GM19035 (cell line): ENCODE results near the gene MLPH.

ENCODE experiments used
- ATAC-seq: cut with Tn5 transposase; IDR thresholded peaks from one replicate; pipeline ENCODE4 v1.9.1; 2021; ENCODE audit not compliant: unreplicated experiment

Gene MLPH

DNA sequence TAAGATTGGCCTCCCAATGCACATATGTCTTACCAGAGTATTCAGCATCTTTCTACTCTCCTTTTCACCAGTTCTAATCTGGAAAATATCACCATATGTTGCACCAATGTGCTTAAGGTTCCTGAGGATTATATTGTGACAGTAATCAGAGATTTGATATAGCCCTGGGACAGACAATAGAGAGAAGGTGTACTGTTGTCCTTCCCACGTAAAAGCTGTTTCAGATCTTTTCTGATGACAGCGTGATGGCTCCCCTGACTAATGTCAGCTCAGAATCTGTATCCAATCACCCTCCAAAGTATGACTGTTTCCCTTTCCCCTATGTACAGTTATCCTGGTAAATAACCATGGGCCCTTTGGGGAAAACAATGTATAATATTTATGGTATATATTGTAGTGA, 9.0 kb upstream of the MLPH start:
- no peak for ATAC-seq

DNA sequence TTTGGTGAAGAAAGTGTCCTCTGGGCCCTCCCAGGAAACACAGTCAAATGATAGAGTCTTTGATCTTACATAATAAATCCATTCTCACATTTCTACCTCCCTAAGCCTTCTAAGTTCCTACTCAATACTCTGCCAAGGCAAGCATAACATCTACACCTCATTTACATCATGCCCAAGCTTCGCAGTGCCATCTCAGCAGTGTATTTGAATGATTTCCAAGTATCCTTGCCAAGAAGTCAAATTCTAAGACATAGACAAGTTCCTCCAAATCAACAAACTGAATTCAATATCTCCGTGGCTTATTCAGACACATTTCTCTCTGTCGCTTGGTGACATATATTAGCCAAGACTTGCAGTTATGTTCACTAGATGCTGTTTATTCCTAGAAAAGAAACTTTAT, 8.1 kb upstream of the MLPH start:
- ATAC-seq = no peak

DNA sequence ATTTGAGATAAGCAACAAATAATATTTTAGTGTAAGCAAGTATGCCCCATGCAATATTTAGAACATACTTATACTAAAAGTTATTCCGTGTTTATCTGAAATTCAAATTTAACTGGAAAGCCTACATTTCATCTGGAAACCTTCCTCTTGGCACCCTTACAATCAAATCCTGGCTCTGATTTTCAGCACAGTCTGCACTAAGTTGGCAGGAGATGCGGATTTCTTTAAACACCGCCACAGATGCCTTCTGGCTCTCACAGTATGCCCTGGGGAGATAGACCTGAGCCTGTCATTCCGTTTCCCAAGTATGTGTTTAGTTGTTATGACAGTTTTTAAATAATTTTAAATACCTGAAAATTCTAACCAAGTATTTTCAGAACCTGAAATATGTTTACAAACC, 7.3 kb upstream of the MLPH start:
- ATAC-seq = no peak

DNA sequence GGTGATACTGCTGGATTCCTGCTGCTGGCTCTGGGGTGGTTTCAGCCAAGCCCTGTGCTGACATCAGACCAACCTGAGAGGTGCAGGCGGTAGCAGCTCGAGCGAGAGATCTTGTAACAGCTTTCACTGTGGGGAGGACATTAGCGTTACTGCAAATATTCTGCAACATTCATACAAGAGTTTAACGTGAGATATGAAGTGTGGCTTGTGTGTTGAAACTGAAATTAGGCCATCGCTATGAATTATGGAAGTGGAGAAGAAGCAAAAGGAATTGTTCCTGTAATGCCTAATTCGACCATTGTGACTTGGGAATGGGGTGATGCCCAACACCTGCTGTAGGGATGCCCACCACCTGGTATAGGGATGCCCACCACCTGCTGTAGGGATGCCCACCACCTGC, 6.5 kb upstream of the MLPH start:
- no peak for ATAC-seq

DNA sequence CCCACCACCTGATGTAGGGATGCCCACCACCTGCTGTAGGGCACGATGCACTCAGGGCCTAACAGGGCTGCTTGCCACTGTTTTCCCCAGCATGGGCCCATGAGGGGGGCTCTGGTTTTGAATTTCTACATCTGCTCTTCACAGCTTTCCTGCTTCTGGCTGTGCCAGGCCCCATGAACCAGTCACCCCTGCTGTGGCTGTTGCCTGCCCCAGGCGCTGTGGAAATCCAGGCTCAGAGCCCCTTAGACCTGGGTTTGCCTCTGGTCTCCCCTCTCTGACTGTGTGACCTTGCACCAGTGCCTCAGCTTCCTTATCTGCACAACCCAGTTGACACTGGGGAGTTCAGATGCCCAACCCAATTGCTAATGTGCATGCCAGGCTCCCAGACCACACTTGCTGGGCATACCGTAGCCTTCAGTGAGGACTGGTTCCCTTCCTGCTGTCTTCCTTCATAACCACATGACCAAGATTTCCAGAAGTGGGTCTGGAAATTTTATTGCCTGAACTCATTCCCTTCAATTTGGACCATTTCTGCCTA, 6.0 kb upstream of the MLPH start:
- no peak for ATAC-seq

DNA sequence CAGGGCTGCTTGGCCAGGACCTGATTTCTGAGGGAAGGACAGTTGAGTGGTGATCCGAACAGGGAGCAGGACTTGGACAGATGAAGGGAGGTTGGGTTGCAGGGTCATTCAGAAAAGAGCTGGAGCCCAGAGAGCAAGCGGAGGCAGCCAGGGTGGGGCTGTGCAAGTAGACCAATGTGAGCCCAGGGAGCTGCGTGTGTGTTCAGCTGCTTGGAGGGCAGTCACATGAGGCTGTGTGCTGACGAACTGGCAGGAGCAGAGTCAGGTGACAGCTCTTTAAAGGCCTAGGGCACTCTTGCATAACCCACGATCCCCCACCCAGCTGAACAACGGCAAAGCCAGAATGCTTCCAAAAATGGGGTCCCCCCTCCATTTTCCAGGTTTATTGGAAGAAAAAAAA, 4.6 kb upstream of the MLPH start:
- ATAC-seq = no peak

DNA sequence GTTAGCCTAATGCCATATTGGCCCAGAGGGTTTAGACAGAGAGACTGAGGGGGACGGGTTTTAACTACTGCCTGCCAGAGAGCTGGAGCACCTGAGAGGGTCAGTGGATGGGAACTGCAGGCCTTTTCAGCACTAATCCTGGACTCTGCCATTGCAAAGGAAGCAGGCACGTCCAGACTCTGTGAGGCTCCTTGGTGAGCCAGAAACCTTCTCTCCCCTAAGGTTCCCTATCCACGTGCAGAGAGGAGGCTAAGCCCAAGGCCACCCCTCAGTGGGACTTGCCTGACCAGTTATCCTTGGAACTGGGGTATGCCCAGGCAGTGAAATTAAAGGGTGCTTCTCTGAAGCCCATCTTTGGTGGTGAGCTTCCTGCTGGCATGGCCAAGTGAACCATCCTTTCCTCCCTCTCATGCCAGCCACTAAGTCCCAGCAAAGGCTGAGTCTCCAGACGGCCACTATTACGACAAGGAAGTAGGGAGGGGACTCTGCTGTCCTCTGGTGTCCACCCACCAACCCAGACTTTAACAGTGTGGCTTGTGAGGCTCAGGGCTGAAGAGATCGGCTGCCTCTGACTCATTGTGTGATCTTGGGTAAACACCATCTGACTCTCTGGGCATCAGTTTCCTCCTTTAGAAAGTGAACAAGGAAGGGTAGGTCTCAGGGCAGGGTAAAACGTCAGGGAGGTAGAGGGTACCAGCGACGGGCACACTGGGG, 3.9 kb upstream of the MLPH start:
- ATAC-seq = no peak

DNA sequence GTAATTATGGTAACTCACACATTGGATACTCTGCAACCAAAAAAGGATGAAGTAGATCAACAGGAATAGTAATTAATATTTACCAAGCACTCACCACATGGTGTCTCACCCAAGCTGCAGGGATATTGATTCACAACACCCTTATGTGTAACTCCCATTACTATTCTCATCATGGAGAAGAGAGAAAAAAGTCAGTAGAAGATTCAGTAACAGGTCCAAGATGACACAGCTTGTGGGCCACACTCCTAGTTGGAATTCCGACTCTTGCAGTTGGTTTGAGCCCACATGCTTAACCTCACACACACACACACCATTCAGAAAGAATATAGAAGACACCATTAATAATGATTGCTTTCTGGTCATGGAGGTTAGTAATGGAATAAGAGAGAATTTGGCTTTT, 1.7 kb upstream of the MLPH start:
- no peak for ATAC-seq

DNA sequence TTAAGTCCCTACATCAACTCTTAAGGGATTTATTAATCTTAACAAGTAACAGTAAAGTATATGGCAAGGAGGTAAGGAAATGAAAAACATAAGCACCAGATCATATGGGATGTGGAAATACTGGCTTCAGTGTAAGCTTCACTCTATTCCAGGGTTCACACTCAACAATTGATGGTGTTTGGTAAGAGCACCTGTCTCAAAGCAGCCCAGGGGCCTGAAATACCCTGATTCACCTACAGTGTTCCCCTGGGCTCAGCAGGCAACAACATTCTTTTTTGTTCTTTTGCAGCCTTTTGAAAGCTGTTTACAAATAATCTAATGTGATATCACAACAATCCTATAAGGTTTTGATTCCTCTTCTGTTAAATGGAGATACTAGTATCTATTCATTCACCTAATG, 1.2 kb upstream of the MLPH start:
- ATAC-seq = no peak

DNA sequence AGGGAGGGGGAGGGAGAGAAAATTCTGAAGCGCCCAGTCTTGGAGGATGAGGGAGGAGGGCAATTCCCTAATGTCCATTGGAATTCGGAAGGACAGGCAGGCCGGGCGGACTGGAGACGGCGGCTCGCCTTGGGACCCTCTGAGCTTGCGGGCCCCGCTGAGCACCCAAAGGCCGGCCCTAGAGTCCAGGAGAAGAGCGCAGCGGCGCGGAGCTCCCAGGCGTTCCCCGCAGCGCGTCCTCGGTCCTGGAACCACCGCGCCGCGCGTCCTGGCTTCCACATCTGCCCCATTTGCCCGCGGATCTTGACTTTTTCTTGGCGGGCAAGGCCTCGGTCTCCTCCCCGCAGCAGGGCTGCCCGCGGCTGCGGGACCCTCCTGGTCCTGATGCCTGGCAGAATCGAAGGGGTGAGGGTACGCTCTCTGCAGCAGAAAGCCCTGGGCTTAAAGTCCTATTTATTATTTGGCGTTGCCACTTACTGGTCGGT, 675 bp upstream of the MLPH start:
- ATAC-seq = no peak

DNA sequence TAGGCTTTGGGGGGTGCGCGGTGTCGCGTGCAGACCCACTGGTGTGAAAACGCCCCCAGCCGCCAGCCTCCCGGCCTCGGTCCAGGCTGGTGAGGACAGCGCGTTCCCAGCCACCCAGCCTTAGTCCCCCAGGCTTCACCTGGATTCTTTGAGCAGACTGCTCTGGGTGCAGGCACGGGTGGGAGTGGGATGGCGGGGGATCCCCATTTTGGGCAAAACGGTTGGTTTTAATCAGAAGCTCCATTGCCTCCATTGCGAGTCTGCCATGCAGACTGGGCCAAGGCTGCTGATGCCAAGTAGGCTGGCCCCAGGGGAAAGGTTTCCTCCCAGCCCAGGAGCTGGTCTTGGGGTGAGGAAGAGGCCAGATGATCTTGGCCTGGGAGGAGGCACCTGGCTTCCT, 445 bp downstream of the MLPH start:
- ATAC-seq = no peak

DNA sequence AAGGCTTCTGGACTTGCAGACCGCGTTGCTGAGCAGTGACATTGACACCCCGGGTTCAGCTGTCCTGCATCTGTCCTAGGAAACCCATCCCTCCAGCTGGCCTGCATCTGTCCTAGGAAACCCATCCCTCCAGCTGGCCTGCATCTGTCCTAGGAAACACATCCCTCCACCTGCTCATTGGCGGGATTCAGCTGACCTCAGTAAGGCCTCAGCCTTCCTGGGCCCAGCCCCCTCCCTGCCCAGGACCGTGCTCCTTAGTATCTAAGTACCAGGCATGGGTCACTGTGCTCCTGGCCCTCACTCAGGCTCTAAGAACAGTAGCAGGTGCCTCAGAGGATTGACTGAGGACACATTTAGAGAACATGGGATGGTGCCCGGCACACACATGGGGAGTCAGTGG, 1.2 kb downstream of the MLPH start:
- no peak for ATAC-seq

DNA sequence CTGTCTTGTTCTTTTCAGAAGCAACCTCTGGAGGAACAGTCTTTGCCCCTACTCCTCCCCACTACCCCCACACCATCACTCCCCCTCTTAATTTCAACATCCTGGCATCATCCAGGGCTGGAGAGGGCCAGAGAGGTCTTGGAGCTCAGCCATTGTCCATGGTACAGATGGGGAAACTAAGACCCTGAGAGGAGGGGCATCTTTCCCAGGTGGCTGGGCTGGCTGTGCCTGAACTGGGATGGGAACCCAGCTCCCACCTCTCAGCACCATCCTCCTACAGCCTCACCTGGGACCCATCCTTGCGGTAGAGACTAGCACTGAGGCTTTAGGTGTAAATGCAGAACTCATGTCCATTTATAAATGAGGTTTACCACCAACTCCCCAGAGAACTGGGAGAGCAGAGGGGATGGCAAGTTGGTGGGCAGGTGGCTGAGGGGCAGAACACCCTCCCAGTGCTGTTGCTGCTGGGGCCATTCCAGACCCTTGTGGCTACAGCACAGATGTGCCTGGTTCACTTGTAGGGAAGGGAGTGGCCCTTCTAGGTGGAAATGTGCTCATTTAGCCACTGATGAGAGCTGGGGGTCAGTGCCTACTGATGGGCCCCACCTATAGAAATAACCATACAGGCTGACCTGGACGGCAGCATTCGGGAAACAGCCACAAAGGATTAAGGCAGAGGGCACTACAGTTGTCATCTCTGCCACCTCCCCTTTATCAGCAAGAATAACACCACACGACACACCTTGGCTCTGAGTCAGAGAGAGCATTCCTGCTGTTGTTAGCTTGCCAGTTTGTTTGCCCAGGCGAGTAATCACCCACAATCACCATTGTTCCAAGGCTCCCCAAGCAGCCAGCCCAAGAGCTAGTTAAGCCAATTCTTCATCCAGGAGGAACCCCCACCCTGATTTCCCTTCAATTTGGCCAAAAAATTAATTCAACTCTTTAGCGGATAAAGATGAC, 2.1 kb downstream of the MLPH start:
- ATAC-seq = no peak

DNA sequence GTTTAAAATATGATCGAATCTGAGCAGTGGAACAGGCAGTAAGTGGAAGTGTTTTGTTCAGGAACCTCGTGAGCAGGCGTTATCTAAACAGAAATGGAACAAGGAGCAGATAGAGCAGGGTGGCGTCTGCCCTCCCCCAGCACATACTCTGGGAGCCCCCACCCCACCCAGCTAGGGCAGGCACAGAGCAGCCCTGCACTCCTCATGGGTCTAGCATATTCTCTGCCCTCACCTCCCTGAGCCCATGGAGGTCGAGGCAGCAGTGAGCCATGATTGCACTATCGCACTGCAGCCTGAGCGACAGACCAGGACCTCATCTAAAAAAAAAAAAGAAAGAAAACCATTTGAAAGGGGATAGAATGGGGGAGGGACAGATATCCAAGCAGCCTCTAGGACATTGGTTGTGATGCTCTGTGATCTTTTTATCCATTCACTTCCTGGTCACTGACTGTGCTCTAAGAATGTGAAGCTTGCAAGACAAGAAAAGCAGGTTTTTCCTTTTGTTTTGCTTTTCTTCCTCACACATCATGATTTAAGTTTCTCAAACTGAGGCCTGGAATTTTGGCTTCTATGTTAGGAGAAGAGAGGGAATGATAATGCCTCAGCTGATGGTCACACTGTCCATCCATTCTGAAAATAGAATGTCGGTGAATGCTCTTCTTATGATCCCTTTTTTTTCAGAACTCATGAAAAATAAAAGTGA, 3.1 kb downstream of the MLPH start:
- no peak for ATAC-seq

DNA sequence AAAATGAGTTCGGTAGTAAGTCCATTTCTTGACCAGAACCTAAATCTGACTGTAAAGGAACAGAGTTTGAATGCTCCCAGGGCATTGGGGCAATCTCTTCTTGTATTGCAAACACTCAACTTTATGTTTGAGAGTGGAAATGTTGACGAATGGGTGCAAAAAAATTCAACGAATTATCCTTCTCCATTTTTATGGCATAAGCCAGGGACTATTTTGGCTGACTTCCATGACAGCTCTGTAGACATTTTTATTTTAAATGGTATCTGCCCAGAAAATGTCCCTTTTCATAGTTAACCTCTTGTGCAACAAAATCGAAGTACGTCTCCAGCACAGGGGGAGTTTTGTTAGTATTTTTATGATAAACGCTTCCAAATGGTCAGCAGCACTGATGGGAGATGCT, 3.7 kb downstream of the MLPH start:
- ATAC-seq = no peak

DNA sequence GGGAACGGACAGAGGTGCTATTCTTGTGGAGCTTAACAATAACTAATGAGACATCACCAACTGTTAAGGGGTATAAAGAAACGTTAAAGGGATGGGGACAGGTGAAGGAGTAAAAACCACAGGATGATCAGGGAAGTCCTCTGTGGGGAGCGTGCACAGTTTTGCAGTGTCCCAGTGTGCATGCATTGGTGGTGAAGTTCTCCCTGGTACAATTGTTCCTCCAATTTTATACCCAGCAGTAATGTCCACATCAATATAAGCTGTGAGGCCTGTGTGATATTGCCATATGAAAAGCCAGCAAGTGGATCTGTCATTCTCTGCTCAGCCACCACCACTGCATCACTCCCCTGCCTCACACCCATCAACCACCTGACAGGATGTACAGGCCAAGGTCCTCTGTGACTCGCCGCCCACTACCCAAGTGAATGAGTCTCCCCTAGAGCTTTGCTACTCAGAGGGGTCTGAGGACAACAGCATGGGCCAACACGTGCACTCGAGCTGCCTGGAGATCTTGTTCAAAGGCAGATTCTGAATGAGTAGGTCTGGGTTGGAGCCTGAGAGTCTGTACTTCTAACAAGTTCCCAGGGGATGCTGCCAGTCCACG, 4.6 kb downstream of the MLPH start:
- ATAC-seq = no peak

DNA sequence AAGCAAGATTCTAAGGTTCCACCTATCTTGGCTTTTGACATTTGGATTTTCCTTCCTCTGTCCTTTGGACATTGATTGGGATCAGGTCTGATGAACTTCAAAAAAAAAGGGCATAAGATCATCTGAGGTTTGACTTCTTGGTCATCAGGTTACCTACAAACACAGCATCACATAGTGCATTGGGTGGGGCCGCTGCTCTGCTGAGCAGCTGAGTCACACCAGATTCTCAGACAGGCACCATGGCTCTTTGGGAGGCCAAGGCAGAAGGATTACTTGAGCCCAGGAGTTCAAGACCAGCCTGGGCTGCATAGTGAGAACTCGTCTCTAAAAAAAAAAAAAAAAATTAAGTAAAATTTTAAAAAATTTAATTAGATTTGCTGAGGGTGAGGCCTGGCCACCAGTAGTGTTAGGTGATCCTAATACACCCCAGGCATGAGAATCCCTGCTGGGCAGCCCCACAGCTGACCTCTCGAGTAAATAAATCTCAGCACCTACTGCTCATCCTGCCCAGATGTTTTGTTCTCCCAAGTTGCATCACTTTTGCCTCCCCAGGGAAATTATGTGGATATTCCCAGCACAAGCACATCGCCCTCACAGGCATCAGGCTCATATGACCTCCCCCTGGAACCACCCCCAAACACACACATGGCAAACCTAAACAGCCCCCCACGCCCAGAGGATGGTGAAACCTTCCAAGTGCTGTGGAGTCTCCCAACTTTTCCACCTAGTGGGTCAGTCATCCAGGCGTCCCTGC, 5.3 kb downstream of the MLPH start:
- no peak for ATAC-seq

DNA sequence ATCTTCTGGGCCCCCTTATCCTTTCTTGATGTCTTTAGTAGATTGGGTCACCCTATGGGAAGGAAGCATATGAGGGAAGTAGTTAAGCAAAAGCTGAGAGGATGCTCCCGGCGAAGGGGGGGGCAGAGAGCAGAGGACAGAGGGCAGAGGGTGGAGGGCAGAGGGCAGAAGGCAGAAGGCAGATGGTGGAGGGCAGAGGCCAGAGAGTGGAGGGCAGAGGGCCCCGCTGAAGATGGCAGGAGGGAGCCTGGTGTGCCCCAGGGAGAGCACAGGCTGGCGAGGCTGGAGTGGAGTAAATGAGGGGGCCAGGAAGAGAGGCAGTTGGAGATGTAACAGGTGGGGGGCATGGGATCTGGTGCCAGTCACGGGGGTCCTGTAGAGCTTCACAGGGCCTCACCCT, 7.0 kb downstream of the MLPH start:
- ATAC-seq = no peak

DNA sequence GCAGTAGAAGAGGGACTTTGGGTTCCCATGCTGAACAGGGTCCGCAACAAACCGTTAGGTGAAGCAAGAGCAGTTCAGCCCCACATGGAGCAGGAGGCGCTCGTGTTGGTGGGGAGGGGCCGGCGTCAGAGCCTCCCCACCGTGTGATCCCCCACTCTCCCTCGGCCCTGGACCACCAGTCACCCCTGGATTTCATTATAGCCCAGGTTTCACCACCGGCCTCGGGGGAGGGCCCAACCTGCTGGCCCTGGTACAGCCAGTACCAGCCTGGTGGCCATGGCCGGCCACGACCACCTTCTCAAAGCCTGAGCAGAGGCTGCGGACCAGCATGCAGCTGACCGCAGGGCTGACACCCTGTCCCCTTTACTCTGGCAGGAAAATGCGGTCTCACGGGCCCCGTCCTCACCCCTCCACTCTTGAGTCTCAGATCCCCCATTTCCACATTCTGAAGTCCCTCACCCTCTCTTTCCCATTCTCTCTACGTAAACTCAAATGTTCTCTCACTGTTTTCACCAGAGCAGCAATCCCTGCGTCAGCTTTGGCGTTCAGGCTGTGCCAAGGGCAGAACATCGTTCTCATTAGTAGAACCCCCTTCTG, 8.6 kb downstream of the MLPH start:
- no peak for ATAC-seq

DNA sequence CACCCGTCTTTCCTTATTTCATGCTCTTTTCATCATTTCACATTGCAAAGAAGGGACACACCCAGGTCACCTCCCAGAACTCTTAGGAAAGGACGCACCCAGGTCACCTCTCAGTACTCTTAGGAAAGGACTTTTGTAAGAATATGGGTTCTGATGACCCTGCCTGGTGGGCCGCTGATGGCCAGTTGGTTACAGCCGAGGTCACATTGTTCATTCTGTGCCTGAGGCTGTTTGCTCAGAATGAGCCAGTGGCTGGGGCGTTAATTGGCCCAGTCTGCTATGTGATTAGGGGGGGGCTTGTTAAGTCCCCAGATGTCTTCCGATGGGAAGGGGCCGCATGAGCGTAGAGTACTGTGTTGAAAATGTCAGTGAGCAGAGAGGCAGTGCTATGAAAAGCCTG, 9.4 kb downstream of the MLPH start:
- no peak for ATAC-seq
